Tibial nerve (tissue), 4 donors: ENCODE data around the gene TH. TPM values are rescaled to one million over a fixed set of nuclear protein-coding genes. Genes with fewer than 3 reads are reported as not detected.

Experiments used
- DNase-seq, 2 donors: peaks; one replicate each; pipeline ENCODE4 v3.0.0-alpha.2; 2019; ENCODE audit warnings: low spot score in 2 of 2
- H3K27ac ChIP-seq, 4 donors: fragments of 200-600 bp; sonication (generic) in 3 of 4; one replicate each; pipeline ENCODE4 v1.5.1; 2017 to 2019; ENCODE audit warnings: mild to moderate bottlenecking in 1 of 4
- H3K27me3 ChIP-seq, 2 donors: fragments of 200-600 bp; sonication (generic) in 1 of 2; one replicate each; pipeline versions ENCODE4 v1.5.1 to v1.6.0; 2017 to 2019
- H3K36me3 ChIP-seq, 3 donors: fragments of 200-600 bp; sonication (generic); one replicate each; pipeline ENCODE4 v1.5.1; 2018 to 2019
- H3K4me1 ChIP-seq, 4 donors: fragments of 200-600 bp; sonication (generic) in 3 of 4; one replicate each; pipeline ENCODE4 v1.5.1; 2017 to 2019
- H3K4me3 ChIP-seq, 4 donors: fragments of 200-600 bp; sonication (generic) in 3 of 4; one replicate each; pipeline ENCODE4 v1.5.1; 2017 to 2019; ENCODE audit warnings: mild to moderate bottlenecking in 1 of 4, moderate library complexity in 1 of 4
- H3K9me3 ChIP-seq, 4 donors: fragments of 200-600 bp; sonication (generic) in 3 of 4; one replicate each; pipeline ENCODE4 v1.5.1; 2017 to 2019
- CTCF ChIP-seq, 5 experiments: fragments of 200-600 bp in 3 of 5; fragments of 450-650 bp in 2 of 5; sonication (generic) in 3 of 5; IDR thresholded peaks; one replicate each; pipeline ENCODE4 v1.5.1; 2016 to 2019; ENCODE audit warnings: antibody characterized with exemption in 5 of 5, mild to moderate bottlenecking in 3 of 5, moderate library complexity in 2 of 5
- EP300 ChIP-seq, 2 donors: sonication (generic); formaldehyde crosslinking; IDR thresholded peaks; one replicate each; pipeline ENCODE4 v1.6.1; 2017; ENCODE audit warnings: antibody characterized with exemption in 2 of 2, mild to moderate bottlenecking in 1 of 2
- POLR2A ChIP-seq, 2 donors: fragments of 450-650 bp; IDR thresholded peaks; one replicate each; pipeline ENCODE4 v1.6.1; 2017; ENCODE audit warnings: antibody characterized with exemption in 2 of 2, mild to moderate bottlenecking in 2 of 2, moderate library complexity in 2 of 2
- whole genome bisulfite sequencing, 2 donors: methylation state at CpG; one replicate each; pipeline ENCODE4 v1.1.5; 2018; 5-methylcytosine and 5-hydroxymethylcytosine counted together
- small RNA-seq: library from RNA; depleted of rRNA; stranded (forward); fragments of <200 nt; gene quantifications from one replicate; pipeline ENCODE3, GENCODE V24; 2016
- total RNA-seq, 4 donors: library from RNA; depleted of rRNA; stranded (reverse); fragments of >200 nt; gene quantifications; one replicate each; pipeline ENCODE4 v1.1.0, GENCODE V29; 2016

TH gene
- total RNA-seq, 4 donors from 2014 or later = 1.3 TPM; not detected in 3

- WGBS, 2 donors = 85 to 93% methylated on average over 1 of the region's 1 CpG
- H3K36me3 ChIP-seq = no peaks in the 10 kb centered on the region
- peaks cover 0 to 31% (median 0%) of the 10 kb centered on the region in 4 donors for H3K9me3 ChIP-seq
- H3K27me3 ChIP-seq = peaks cover 0 to 14% of the 10 kb centered on the region in 2 donors
- TF ChIP-seq EP300 (IDR thresholded peaks at IDR 0.05) (no peak), CTCF (IDR thresholded peaks at IDR 0.05) (no peak), POLR2A (IDR thresholded peaks at IDR 0.05) (no peak)
- DNase-seq = no peak
- no peaks in the 10 kb centered on the region for H3K4me1 ChIP-seq
- no peak overlapping the region for H3K27ac ChIP-seq
- no peak overlapping the region for H3K4me3 ChIP-seq
Measured at GRCh38 chr11:2116680-2117079, 54.9 kb downstream of the TH start.

GRCh38 chr11:2115308-2115707, 56.3 kb downstream of the TH start:
- DNase-seq = no peak
- TF ChIP-seq CTCF (IDR thresholded peaks at IDR 0.05) = no peak
- no peak for TF ChIP-seq EP300 (IDR thresholded peaks at IDR 0.05)
- TF ChIP-seq POLR2A (IDR thresholded peaks at IDR 0.05) = no peak
- H3K4me3 ChIP-seq = no peak overlapping the region
- H3K4me1 ChIP-seq = no peaks in the 10 kb centered on the region
- peaks cover 0 to under 1% of the 10 kb centered on the region in 2 donors for H3K27me3 ChIP-seq
- WGBS, 2 donors = 95 to 96% methylated on average over 11 to 12 of the region's 12 CpGs
- H3K9me3 ChIP-seq = peaks cover 0 to 31% (median 0%) of the 10 kb centered on the region in 4 donors
- no peaks in the 10 kb centered on the region for H3K36me3 ChIP-seq
- no peak overlapping the region for H3K27ac ChIP-seq

- TF ChIP-seq CTCF (IDR thresholded peaks at IDR 0.05) (no peak), EP300 (IDR thresholded peaks at IDR 0.05) (no peak), POLR2A (IDR thresholded peaks at IDR 0.05) (no peak)
- Histone ChIP-seq H3K36me3 (no peaks in the 10 kb centered on the region), H3K27ac (no peak overlapping the region), H3K27me3 (no peaks in the 10 kb centered on the region), H3K4me1 (peaks cover 0 to 2% (median 0%) of the 10 kb centered on the region in 4 donors), H3K9me3 (peaks cover 0 to 35% (median 0%) of the 10 kb centered on the region in 4 donors), H3K4me3 (no peak overlapping the region)
- DNase-seq = no peak
- WGBS, 2 donors = 81 to 83% methylated on average over 29 to 30 of the region's 32 CpGs
Measured at GRCh38 chr11:2114430-2115241, 57.0 kb downstream of the TH start.

Small RNAs within 50 kb of the gene (small RNA-seq; reads per million reads assigned to genes)
- gene MIR4686 (not detected), gene MIR483 (3.6 reads per million, percentile 79 among the genes with 10 or more reads in this experiment)

Other genes starting within 250 kb of the TH start
- 100 to 1,000 TPM in 3 of 4 donors, 10 to 100 TPM in 1; 81.9 to 139 (median 136) TPM for gene MRPL23, start 224.5 kb downstream of the TH start, total RNA-seq
- 100 to 1,000 TPM; 355 to 642 (median 407) TPM for gene H19, start 174.0 kb downstream of the TH start, total RNA-seq
- 100 to 1,000 TPM; 131 to 246 (median 173) TPM for gene IGF2, start 32.4 kb downstream of the TH start, total RNA-seq
- gene INS, start 10.6 kb downstream of the TH start, total RNA-seq = 1 to 10 TPM in 1 of 4 donors, not detected in 3; 1.8 TPM
- gene ASCL2, start 98.8 kb upstream of the TH start, total RNA-seq = 1 to 10 TPM in 3 of 4 donors, under 1 TPM in 1; 0.66 to 4.1 (median 3.0) TPM
- gene C11orf21, start 130.1 kb upstream of the TH start, total RNA-seq = 1 to 10 TPM in 2 of 4 donors, under 1 TPM in 2; 0.39 to 2.4 (median 1.1) TPM
- 1 to 10 TPM; 1.8 to 9.0 (median 5.8) TPM for gene TSPAN32, start 130.2 kb upstream of the TH start, total RNA-seq
- 100 to 1,000 TPM; 650 to 822 (median 674) TPM for gene CD81, start 205.5 kb upstream of the TH start, total RNA-seq
- gene TSSC4, start 228.9 kb upstream of the TH start, total RNA-seq = 10 to 100 TPM; 44.8 to 54.3 (median 49.1) TPM